ENCODE measurements around the gene SCAF8. TPM values are rescaled to one million over a fixed set of nuclear protein-coding genes. Genes with fewer than 3 reads are reported as not detected.

Gene SCAF8
- total and polyA plus RNA-seq, 9 of the 15 experiments (the other 6 are each of a cell fraction or from before 2014, with no cell fraction given) = 10.5 to 46.6 (median 23.2) TPM

GRCh38 chr6:154865291-154865690 is 132.1 kb downstream of the SCAF8 start (continued):
- TF ChIP-seq ETV6 (IDR thresholded peaks at IDR 0.05; ENCODE audit: borderline replicate concordance in 1 of 2, low read depth in 2 of 2, low read length in 1 of 2) (no peak), ETV6 (CRISPR knock-in tag; IDR thresholded peaks at IDR 0.05; ENCODE audit: borderline replicate concordance) (no peak), ZFX (CRISPR knock-in tag; IDR thresholded peaks at IDR 0.05) (no peak), NFRKB (IDR thresholded peaks at IDR 0.05; ENCODE audit: low read depth) (no peak)

GRCh38 chr6:154868143-154868594 is 135.0 kb downstream of the SCAF8 start:
- no peaks in the 10 kb centered on the region; a peak in 1 of 5 replicates for H3K4me1 ChIP-seq (replicated peaks in 1 of 2; ENCODE audit: control insufficient read depth in 2 of 2, insufficient read depth in 2 of 2, low read length in 2 of 2)
- H3K9me1 ChIP-seq (ENCODE audit: control insufficient read depth, insufficient read depth, low read length) = no peaks in the 10 kb centered on the region
- H3K36me3 ChIP-seq (ENCODE audit: control insufficient read depth, insufficient read depth, low read length) = peaks cover 5% of the 10 kb centered on the region; the same call in 1 of the 3 replicates
- BruUV-seq (replicated peaks) = no TSS peak
- H3K9ac ChIP-seq (ENCODE audit: insufficient read depth in 1 of 2, low read depth in 2 of 2, low read length in 2 of 2) = no peak overlapping the region
- no peaks in the 10 kb centered on the region for H3K9me3 ChIP-seq (replicated peaks; ENCODE audit: control insufficient read depth, insufficient read depth, low read depth, low read length)
- intact Hi-C loops (cut with micrococcal nuclease) = loop anchor here (1.0 to 5.0 kb wide), 3 partner anchors 59 to 306 kb away; no protein-coding TSS in a partner anchor
- H3K4me3 ChIP-seq = no peak overlapping the region
- 0 out of 2 replicates have a peak, but pooled peaks cover 4% of the 10 kb centered on the region for H4K20me1 ChIP-seq (replicated peaks; ENCODE audit: control insufficient read depth, insufficient read depth, low read length)
- no peak overlapping the region for H3K27ac ChIP-seq (ENCODE audit: extremely low read depth, low read depth, low read length)
- WGBS (ENCODE audit: insufficient coverage, low coverage, missing lambda C conversion rate) = 58% methylated on average over 6 of the region's 6 CpGs
- ATAC-seq (peak; percentile 84), FAIRE-seq (peak; percentile 87), DNase-seq (ENCODE audit: extremely low read depth in 1 of 4, low spot score in 3 of 4) (peak; percentile 42 to 63 (median 50))
- H2AFZ ChIP-seq (ENCODE audit: low read depth, low read length) = no peak overlapping the region
- POLR2A ChIA-PET = no interaction called here
- CTCF ChIA-PET (ENCODE audit: low intra/inter-chr PET ratio) = interaction anchor here (0.9 to 1.7 kb wide), 4 partner anchors 193 to 661 kb away, joined by 4 to 8 read pairs (median 6); no protein-coding TSS in a partner anchor
- peaks cover 3% of the 10 kb centered on the region; the same call in 1 of the 3 replicates for H3K79me2 ChIP-seq (ENCODE audit: control insufficient read depth, insufficient read depth, low read length)
- in situ Hi-C loops (cut with MboI) = no loop called here
- no peak overlapping the region for H3K4me2 ChIP-seq (ENCODE audit: insufficient read depth, low read length)
- no peaks in the 10 kb centered on the region for H3K27me3 ChIP-seq (ENCODE audit: control insufficient read depth in 2 of 2, insufficient read depth in 2 of 2, low read length in 2 of 2)
- TF ChIP-seq NFYB (IDR thresholded peaks at IDR 0.05; ENCODE audit: extremely low read depth, insufficient read length) = no peak
- no peak for TF ChIP-seq ZNF699 (CRISPR knock-in tag; IDR thresholded peaks at IDR 0.05; ENCODE audit: insufficient replicate concordance)
- peak; percentile 75 to 77 for TF ChIP-seq RAD21 (CRISPR knock-in tag; conservative IDR thresholded peaks at IDR 0.05 in 1 of 2, IDR thresholded peaks at IDR 0.05 in 1 of 2)
- TF ChIP-seq MTA1 (IDR thresholded peaks at IDR 0.05; ENCODE audit: borderline replicate concordance) = no peak
- TF ChIP-seq DEAF1 (CRISPR knock-in tag; IDR thresholded peaks at IDR 0.05) = peak; percentile 58
- TF ChIP-seq PYGO2 (tag; IDR thresholded peaks at IDR 0.05) = no peak
- TF ChIP-seq ZNF23 (CRISPR knock-in tag; IDR thresholded peaks at IDR 0.05) = no peak
- no peak for TF ChIP-seq DACH1 (IDR thresholded peaks at IDR 0.05; ENCODE audit: partially characterized antibody)
- TF ChIP-seq RBM39 (optimal IDR thresholded peaks at IDR 0.05; ENCODE audit: low read depth, low read length) = no peak
- no peak for TF ChIP-seq TSC22D4 (tag; IDR thresholded peaks at IDR 0.05)
- no peak for TF ChIP-seq HSF4 (CRISPR knock-in tag; IDR thresholded peaks at IDR 0.05; ENCODE audit: borderline replicate concordance)
- TF ChIP-seq TRIM24 (IDR thresholded peaks at IDR 0.05) = no peak
- TF ChIP-seq MECOM (CRISPR knock-in tag; IDR thresholded peaks at IDR 0.05) = no peak
- TF ChIP-seq ZNF274 (IDR thresholded peaks at IDR 0.05; ENCODE audit: borderline replicate concordance, low read depth, low read length) = no peak
- peak; percentile 63 to 82 (median 75) for TF ChIP-seq CTCF (IDR thresholded peaks at IDR 0.05 in 2 of 3, conservative IDR thresholded peaks at IDR 0.05 in 1 of 3; ENCODE audit: insufficient read depth in 2 of 3, low read depth in 1 of 3, low read length in 3 of 3)
- no peak for TF ChIP-seq MCM2 (IDR thresholded peaks at IDR 0.05; ENCODE audit: low read depth)

Measured in K562 (cell line).